Activated CD4-positive, CD25-positive, alpha-beta regulatory T cell treated with anti-CD3 and anti-CD28 coated beads, Interleukin-2, amount 50 U/mL, for 24 hours (primary cell): ENCODE measurements around the gene CDK5RAP3.

ENCODE experiments used
- ATAC-seq, 2 donors: fragments of 150-1000 bp; cut with Tn5 transposase; one replicate each; pipeline ENCODE4 v1.10.0; 2021; ENCODE audit warnings: mild to moderate bottlenecking in 1 of 2, moderate library complexity in 1 of 2

The CDK5RAP3 gene

DNA sequence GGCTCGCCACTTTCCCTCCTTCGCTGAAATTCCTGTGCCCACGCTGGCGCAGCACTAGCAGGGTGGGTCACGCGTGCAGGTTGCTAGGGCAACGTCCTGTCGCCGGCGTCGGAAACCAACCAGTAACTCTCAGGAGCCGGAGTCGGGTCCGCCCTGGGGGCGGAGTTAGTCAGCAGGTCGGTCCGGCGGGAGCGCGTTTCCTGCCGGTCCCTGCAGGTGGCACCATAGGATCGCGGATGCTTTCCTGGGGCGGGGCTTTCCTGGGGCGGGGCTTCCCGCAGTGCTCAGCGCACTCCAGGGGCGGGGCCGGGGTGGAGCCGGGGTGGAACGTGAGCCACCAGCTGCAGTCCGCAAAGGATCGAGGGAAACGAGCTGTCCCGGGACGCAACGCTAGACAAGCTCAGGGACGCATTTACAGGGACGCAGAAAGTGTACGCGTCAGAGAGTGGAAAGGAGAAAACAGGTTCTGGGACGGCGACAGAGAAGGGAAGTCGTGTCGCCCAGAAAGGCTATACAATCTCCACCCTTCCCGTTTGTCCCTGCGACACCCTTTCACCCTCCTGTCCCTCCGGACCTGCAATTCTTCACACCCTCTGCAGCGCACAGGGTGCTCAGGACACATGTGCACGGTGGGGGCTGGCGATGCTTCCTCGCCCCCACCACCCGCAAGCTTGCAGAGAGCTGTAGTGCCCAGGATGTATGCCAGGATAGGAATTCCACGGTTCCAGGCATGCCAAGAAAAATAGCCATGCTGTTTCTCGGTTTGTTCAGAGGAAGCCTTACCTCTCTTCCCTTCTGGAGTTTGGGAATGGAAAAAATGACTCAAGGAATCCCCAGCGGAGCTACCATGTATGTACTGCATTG lies 54.4 kb downstream of the CDK5RAP3 start:
- ATAC-seq = peak; percentile 93 to 94

DNA sequence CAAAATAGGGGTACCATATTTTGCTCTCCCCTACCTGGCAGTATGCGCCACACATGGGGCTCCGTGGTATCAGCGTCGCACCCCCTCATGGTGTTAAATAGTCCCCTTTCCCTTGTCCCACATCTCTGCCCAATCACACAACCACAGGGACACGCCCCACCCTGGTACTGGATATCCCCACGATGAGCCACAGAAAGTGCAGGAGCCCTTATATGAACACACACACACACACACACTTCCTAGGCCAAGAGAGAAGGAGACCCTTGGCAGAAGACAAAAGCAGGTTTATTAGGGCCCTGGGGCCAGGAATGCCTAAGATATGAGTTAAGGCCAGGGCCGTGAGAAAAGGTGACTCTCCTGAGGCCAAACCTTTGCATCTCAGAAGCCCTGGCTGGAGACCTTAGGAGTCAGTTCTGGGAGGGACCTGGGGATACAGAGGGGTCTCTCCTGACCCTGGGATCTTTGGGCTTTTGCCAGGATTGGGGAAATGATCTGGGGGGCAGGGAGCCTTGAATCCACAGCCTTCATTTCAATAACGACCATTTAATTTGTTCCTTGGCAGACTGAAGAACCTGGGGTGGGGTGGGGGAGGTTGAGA lies 55.1 kb downstream of the CDK5RAP3 start:
- no peak for ATAC-seq

DNA sequence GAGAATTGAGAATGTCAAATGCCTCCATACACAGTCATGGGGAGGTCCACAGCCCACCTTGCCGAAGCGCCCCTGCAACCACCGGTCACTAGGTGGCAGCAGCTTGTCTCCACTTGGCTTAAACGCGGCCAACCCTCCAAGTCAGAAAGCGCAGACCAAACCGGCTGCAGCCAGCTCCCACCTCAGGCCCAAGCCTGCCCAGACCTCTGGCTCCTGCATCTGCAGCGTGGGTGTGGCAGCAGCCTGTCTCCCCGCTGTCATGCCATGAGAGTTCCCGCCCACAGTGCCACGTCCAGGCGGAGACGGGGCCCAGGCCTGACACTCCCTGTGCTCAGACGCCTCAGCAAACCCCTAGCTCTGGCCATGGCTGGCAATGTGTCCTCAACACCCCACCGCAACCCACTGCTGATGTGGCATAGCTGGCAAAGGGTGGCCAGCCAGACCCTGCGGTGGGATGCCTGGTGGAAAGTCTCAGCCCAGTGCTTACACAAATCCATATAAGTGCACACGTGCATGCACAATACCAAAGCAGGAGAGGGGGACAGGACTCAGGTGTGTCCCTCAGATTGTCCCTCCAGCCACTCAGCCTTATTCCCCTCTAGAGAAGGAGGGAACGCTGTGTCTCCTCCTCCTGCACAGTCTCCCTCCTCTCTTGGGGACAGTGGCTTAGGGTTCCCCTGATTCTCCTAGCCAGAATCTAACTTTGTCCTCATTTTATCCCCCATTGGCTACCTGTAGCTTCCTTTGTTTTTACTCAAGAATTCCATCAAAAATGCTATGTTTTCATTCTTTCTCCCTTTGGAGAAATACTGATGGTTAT lies 55.8 kb downstream of the CDK5RAP3 start:
- peak in 1 of 2 donors; percentile 5 for ATAC-seq

DNA sequence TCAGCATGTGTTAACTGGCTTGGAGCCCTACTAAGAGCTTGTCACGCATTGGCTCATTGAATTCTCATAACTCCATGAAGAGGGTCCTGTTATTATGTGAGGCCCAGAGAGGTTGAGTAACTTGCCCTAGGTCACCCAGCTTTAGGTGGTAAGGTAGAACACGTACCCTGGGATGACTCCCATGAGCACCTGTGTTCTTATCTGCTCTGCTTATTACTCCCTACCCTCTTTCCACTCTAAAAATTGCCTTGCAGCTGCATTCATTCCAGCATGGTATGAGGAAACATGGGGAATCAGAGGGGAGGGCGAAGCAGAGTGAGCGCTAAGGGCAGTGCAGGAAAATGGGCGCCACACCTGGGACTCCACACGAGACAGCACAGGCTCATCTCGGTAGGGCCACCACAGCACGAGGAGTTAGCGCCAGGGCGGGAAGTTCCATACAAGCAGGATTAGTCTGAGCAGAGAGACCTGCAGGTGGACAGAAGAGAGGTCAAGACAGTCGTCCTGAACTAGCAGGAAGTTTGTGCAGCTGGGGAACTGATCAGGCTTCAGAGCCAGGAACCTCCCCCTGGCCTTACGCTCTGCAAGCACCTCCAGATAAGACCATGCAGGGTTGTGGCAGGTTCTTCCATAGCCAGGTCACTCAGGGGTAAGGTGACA lies 56.5 kb downstream of the CDK5RAP3 start:
- ATAC-seq = no peak

DNA sequence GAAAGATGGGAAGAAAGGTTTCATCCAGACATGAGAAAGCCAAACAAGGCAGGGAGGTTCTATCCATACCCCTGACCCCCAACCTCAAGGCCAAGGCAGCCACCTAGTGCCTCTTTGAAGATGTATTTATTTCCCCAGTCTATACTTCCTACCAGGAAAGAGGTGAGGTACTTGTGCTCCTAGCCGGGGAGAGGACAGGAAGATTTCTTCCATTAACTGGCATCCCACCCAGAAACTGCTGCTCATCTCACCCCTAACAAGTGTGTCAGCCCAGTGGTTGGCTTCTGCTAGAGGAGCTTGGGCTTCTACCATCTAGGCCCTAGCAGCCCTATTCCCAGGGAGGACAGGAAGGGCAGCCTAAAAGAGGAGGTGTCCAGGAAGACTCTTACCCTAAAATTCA lies 57.8 kb downstream of the CDK5RAP3 start:
- no peak for ATAC-seq

DNA sequence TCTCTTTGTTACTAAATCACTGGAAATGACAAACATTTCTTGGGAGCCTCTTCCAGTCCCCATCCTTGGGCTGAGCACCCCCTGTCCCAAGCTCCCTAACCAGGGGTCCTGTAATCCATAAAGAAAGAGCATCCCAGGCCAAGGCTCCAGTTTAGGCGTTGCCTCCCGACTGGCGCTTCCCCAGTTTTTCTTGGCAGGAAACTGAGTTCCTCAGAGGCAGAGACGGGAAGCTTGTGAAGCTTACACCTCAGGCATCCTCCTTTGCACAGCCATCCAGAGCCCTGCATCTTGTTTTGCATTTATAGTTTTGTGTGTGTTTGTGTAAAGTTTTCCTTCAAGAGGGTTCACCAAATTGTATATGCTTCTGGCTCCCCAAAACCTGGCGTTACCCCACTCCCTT lies 59.6 kb downstream of the CDK5RAP3 start:
- ATAC-seq = no peak
